ENCODE results near the gene CTNNAL1.
"Not testable (repeated sequence)": the region's sequence is repeated elsewhere in the genome, so short reads cannot be mapped to it uniquely, and the experiment has no call there.

Gene CTNNAL1

GRCh38 chr9:108921200-108921599 lies 92.1 kb downstream of the CTNNAL1 start:
- no peak for DNase-seq

DNA sequence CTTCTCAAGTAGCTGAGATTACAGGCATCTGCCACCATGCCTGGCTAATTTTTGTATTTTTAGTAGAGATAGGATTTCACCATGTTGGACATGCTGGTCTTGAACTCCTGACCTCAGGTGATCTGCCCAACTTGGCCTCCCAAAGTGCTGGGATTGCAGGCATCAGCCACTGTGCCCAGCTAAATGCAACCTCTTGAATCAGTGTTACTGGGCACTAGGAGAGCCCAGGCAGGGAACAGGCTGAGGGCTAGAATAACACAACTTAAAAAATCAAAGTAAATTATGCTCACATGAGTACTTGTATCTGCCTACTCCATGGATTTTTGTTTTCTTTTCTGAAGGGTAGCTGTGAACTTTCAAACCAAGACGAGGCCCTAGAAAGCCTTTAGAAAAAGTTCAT lies 92.9 kb downstream of the CTNNAL1 start:
- not testable (repeated sequence) for DNase-seq

GRCh38 chr9:108919517-108919916 lies 93.8 kb downstream of the CTNNAL1 start:
- no peak for DNase-seq

GRCh38 chr9:108913391-108913790 lies 99.9 kb downstream of the CTNNAL1 start:
- no peak for DNase-seq

- DNase-seq: no peak
These were observed 101.5 kb downstream of the CTNNAL1 start for GRCh38 chr9:108911820-108912219.

DNA sequence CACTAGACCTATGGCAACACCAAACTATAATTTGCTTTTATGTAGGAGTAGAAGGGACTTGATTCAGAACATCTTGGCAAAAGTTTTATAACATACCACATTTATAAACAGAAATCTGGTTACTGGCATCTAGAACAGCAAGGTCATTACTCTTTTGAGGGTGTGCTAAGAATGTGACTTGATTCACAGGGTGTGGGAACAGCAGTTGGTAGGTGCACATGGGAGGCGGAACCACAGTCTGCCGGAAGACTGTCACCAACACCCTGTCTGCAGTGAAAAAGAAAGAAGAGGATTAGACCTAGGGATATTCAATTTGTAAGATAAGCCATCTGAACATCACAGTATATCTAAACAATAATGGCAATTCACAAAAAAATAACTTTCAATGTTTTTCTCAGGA lies 102.4 kb downstream of the CTNNAL1 start:
- DNase-seq: no peak

- DNase-seq: no peak
These were observed 102.9 kb downstream of the CTNNAL1 start for GRCh38 chr9:108910402-108910801.

DNA sequence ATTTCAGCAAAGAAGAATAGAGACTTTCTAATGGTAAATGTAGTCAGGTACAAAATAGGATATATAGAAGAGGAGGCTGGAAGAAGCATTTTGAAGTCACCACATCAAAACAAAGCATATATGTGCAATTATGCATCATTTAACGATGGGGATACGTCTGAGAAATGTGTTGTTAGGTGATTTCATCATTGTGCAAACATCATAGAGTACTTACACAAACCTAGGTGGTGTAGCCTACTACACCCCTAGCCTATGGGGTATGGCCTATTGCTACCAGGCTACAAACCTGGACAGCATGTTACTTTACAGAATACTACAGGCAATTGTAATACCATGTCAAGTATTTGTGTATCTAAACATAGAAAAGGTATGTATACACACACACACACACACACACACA lies 107.8 kb downstream of the CTNNAL1 start:
- DNase-seq: no peak

DNA sequence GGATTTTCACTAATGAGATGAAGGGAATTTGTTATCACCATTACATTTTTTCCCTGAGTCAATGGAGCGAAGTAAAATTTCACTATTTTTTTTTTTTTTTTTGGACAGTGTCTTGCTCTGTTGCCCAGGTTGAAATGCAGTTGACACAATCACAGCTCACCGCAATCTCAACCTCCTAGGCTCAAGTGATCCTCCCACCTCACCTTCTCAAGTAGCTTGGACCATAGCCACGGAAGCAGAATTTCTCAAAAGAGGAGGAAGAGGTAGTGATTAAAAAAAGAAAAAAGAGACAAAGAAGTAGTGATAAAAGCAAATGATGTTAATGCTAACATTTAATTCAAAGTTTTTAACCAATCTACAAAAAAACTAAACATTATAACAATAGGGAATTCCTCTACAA lies 109.1 kb downstream of the CTNNAL1 start:
- DNase-seq: no peak

GRCh38 chr9:108903420-108904103 lies 109.7 kb downstream of the CTNNAL1 start:
- DNase-seq: no peak

GRCh38 chr9:108900176-108900575 lies 113.1 kb downstream of the CTNNAL1 start:
- DNase-seq: no peak

- not testable (repeated sequence) for DNase-seq
These were observed 114.1 kb downstream of the CTNNAL1 start for GRCh38 chr9:108899023-108899695.

DNA sequence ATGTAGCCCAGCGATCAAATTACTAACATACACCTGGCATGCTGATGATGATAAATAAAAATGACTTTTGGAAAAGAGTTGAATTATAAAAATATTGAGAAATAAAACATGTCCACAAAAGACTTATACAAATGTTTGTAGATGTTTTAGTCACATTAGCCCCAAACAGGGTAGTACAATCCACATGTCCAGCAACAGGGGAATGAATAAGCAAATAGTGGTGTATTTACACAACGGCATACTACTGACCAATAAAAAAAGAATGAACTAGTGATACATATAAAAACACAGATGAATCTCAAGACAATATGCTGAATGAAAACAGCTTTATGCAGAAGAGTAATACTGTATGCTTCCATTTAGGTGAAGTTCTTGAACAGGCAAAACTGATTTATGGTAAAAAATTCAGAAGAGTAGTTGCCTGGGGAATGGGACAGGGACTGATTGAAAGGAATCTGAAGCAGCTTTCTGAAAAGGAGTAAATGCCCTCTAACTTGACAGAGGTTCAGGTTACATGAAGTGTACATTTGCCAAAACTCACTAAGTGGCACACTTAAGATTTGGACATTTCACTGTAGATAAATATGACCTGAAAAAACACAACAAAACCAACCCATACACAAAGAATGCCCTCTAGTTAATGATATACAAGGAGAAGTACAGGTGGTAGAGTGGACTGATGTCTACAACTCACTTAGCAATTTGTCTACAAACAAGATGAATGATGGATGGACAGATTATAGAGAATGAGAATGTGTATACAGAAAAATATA lies 115.8 kb downstream of the CTNNAL1 start:
- DNase-seq: no peak

- DNase-seq: no peak
These were observed 118.9 kb downstream of the CTNNAL1 start for GRCh38 chr9:108894225-108894997.

Data from NCI-H226 (cell line).